Renal pelvis (tissue), 4 donors: ENCODE results near the gene WNT7A. TPM values are rescaled to one million over a fixed set of nuclear protein-coding genes. Genes with fewer than 3 reads are reported as not detected.

Experiments used
- DNase-seq: peaks from one replicate; pipeline ENCODE4 v3.0.0-alpha.2; 2013
- polyA plus RNA-seq, 3 donors: library from polyadenylated mRNA; unstranded; fragments of 120-200 nt; gene quantifications; one replicate each; pipeline ENCODE4 v1.2.1, GENCODE V29; 2013; ENCODE audit not compliant: insufficient read length in 3 of 3

WNT7A gene
- polyA plus RNA-seq, 3 donors: 0.07 TPM; not detected in 2

- DNase-seq: no peak
These were observed 108.4 kb downstream of the WNT7A start for GRCh38 chr3:13771496-13771895.

- DNase-seq: no peak
These were observed 109.4 kb downstream of the WNT7A start for GRCh38 chr3:13770170-13771169.

GRCh38 chr3:13769422-13769821, 110.4 kb downstream of the WNT7A start:
- DNase-seq: no peak

- DNase-seq: no peak
These were observed 111.4 kb downstream of the WNT7A start for GRCh38 chr3:13768453-13768852.

GRCh38 chr3:13767896-13768295, 112.0 kb downstream of the WNT7A start:
- no peak for DNase-seq

- DNase-seq: no peak
These were observed 112.8 kb downstream of the WNT7A start for GRCh38 chr3:13767030-13767429.

Other genes with a start within 250 kb of the WNT7A start
- gene CHCHD4, start 244.8 kb upstream of the WNT7A start, polyA plus RNA-seq: 10 to 100 TPM; 17.9 to 19.9 (median 18.7) TPM
- gene TMEM43, start 245.0 kb upstream of the WNT7A start, polyA plus RNA-seq: 10 to 100 TPM; 53.2 to 57.6 (median 56.8) TPM